Fibroblast of the aortic adventitia (primary cell): Measurements from ENCODE around the gene TMEM51. TPM values are rescaled to one million over a fixed set of nuclear protein-coding genes. Genes with fewer than 3 reads are reported as not detected.

Source experiments
- DNase-seq: peaks from one replicate; pipeline ENCODE4 v3.0.0-alpha.2; 2010; ENCODE audit warnings: low read depth
- H3K4me3 ChIP-seq: 2 replicates; pipeline ENCODE4 v1.5.1; 2011; ENCODE audit warnings: low read depth, mild to moderate bottlenecking, control low read depth, low read length, moderate library complexity
- CTCF ChIP-seq: IDR thresholded peaks from 2 replicates; pipeline ENCODE4 v1.5.1; 2011; ENCODE audit warnings: mild to moderate bottlenecking, low read length, control low read depth, inconsistent platforms; ENCODE audit not compliant: insufficient read depth
- total RNA-seq: library from RNA; depleted of rRNA; stranded (reverse); fragments of >200 nt; gene quantifications from 2 replicates; pipeline ENCODE4 v1.2.3, GENCODE V29; 2012; ENCODE audit warnings: low replicate concordance

Gene TMEM51
- total RNA-seq, 1 donor, result 1.4 TPM

DNA sequence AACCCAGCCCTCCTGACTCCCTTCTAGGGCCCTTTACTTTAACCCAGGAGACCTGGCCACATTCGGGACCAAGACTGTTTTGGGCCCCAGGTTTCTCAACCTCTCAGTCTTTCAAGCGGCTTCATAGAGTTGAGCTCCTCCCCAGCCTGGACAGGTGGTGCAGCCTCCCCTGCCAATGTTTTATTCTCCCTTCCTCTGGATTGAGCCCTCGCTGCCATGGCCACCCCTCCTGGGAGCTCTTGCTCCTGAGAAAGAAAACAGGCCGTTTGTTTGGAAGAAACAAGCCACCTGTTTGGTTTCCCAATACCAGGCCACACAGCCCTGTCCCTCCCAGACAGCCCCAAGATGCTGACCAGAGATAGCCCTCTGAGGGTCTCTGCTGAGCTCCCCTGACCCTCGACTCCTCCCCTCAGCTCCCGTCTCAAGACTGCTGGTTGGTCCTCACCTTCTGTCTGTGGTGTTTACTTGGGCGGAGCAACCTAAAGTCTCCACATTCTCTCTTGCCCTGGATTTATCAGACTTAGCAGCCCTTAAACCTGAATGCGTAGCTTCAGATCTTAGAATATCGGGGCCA is 3.3 kb downstream of the TMEM51 start:
- no peak overlapping the region for H3K4me3 ChIP-seq
- no peak for DNase-seq
- TF ChIP-seq CTCF, result no peak

DNA sequence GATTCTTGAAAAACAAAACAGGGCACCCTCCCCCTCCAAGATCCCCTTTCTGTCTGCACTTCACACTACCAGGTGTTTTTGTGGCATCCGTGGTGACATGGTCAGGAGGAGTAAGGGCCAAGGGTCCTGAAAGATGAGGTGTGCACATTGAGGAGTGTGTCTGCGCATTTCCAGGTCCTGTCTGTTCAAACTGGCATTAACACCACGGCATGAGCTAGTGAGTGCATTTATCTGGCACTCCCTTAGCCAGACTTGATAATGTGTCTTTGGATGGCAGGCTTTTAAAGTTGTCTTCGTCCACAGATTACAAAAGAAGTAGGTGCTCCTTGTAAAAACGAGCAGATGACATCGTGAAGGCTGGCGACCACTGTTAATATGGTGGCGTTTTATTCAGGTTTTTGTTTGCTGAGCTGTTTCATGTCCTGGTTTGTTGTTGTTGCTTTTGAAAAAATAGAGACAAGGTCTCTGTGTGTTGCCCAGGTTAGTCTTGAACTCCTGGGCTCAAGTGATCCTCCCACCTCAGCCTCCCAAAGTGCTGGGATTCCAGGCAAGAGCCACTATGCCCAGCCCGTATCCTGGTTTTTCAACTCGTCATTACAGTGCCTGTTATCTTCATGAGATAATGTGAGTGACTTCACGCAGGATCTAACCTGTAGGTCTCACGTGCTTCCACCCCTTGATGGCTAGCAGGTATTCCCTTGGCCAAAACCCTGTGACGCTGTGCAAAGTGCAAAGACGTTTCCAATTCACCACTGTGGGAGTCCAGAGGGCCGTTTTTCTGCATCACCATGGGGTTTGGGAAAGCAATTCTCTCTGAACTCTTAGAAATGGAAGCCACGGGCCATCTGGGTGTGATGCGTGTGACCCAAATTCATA is 4.2 kb downstream of the TMEM51 start:
- no peak for TF ChIP-seq CTCF
- H3K4me3 ChIP-seq, result no peak overlapping the region
- no peak for DNase-seq

DNA sequence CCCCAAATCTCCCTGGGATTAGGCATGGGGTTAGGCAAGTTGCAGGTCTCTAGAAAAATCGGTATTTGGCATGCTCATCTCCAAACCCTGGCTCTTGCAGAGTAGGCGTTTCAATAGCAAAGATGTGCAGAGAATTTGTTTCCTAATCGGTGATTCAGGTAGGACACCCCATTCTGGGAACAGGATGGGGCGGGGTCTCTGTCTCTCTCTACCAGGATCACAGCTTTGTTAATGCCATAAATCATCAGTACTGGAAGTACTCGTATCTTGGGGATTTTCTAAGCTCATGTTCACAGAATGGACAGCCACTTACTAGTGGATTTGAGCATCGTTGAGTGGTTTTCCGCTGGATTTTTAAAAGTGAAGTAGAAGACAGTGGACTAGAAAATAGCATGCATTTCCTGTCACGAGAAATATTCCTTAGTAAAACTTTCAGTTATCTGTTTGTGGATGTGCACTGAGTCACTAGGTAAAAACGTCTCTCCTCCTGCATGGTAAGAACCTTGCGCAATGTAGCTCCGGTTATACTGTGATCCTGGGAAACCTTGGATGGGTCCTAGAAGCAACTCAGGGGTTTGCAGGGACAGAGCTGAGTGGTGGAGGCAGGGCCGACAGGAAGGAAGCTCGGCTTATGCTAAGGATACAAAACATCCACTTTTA is 5.1 kb downstream of the TMEM51 start:
- peak; percentile 44 for DNase-seq
- no peak for TF ChIP-seq CTCF
- H3K4me3 ChIP-seq, result no peak overlapping the region

DNA sequence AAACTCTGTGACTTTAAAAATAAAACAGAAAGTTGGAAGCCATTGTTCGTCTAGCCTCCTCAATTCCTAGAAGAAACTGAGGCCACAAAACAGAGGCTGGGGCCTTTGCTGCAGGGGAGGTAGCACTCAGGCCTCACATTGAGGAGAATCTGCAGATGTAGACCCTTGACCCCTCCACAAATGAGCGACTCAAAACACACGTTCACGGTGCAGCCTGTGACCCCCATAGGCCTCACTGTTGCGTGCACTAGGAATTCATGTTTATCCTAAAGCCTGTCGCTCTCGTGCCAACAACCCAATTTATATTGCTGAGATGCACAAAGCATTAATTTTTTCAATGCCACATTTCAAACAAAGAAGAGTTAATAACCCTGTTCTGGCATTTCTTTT is 5.6 kb downstream of the TMEM51 start:
- DNase-seq, result no peak
- TF ChIP-seq CTCF, result no peak
- H3K4me3 ChIP-seq, result no peak overlapping the region

- no peak overlapping the region for H3K4me3 ChIP-seq
- DNase-seq, result no peak
- TF ChIP-seq CTCF, result no peak
These were observed 7.1 kb downstream of the TMEM51 start for GRCh38 chr1:15160626-15161025.

GRCh38 chr1:15167386-15167785 is 13.8 kb downstream of the TMEM51 start:
- H3K4me3 ChIP-seq, result no peak overlapping the region
- DNase-seq, result no peak
- TF ChIP-seq CTCF, result no peak
